Trophoblast cell (in vitro differentiated cells and primary cell): Measurements from ENCODE around the gene ADGRB3.
"Not testable (repeated sequence)": the region's sequence is repeated elsewhere in the genome, so short reads cannot be mapped to it uniquely, and the experiment has no call there.

Experiments
- DNase-seq, 2 donors: peaks; one replicate each; pipeline ENCODE4 v3.0.0-alpha.2; 2016
- H2AFZ ChIP-seq: 2 replicates; pipeline ENCODE4 v1.6.1; 2013; ENCODE audit warnings: low read length, moderate library complexity, mild to moderate bottlenecking; ENCODE audit not compliant: insufficient read depth, poor library complexity
- H2AK5ac ChIP-seq: 2 replicates; pipeline ENCODE4 v1.6.1; 2013; ENCODE audit warnings: mild to moderate bottlenecking, low read length
- H2BK120ac ChIP-seq: 2 replicates; pipeline ENCODE4 v1.6.1; 2013; ENCODE audit warnings: low read length, mild to moderate bottlenecking, moderate library complexity; ENCODE audit not compliant: insufficient read depth, poor library complexity
- H2BK12ac ChIP-seq: 2 replicates; pipeline ENCODE4 v1.6.1; 2013; ENCODE audit warnings: mild to moderate bottlenecking, low read length, moderate library complexity
- H2BK5ac ChIP-seq: 2 replicates; pipeline ENCODE4 v1.6.1; 2013; ENCODE audit warnings: low read length, low read depth, moderate library complexity, mild to moderate bottlenecking; ENCODE audit not compliant: poor library complexity
- H3K14ac ChIP-seq: 2 replicates; pipeline ENCODE4 v1.6.1; 2013; ENCODE audit warnings: mild to moderate bottlenecking, low read length
- H3K18ac ChIP-seq: 2 replicates; pipeline ENCODE4 v1.6.1; 2013; ENCODE audit warnings: mild to moderate bottlenecking, low read length
- H3K23ac ChIP-seq: 2 replicates; pipeline ENCODE4 v1.6.1; 2013; ENCODE audit warnings: low read length
- H3K27ac ChIP-seq: 2 replicates; pipeline ENCODE4 v1.5.1; 2013; ENCODE audit warnings: low read depth, mild to moderate bottlenecking, inconsistent platforms, low read length, moderate library complexity
- H3K27me3 ChIP-seq: 2 replicates; pipeline ENCODE4 v1.6.1; 2013; ENCODE audit warnings: inconsistent platforms, mild to moderate bottlenecking, low read length, moderate library complexity; ENCODE audit not compliant: insufficient read depth
- H3K36me3 ChIP-seq, 2 experiments: 1 replicate in 1 of 2; 2 replicates in 1 of 2; pipeline ENCODE4 v1.6.1; 2013; ENCODE audit warnings: low read length in 2 of 2, mild to moderate bottlenecking in 2 of 2, moderate library complexity in 1 of 2; ENCODE audit not compliant: insufficient read depth in 2 of 2, control insufficient read depth in 1 of 2
- H3K4ac ChIP-seq: 2 replicates; pipeline ENCODE4 v1.6.1; 2013; ENCODE audit warnings: low read depth, mild to moderate bottlenecking, low read length, moderate library complexity
- H3K4me1 ChIP-seq, 2 experiments: 1 replicate in 1 of 2; 2 replicates in 1 of 2; pipeline ENCODE4 v1.6.1; 2013; ENCODE audit warnings: low read length in 2 of 2, mild to moderate bottlenecking in 2 of 2, moderate library complexity in 1 of 2; ENCODE audit not compliant: insufficient read depth in 2 of 2, control insufficient read depth in 1 of 2
- H3K4me2 ChIP-seq: 2 replicates; pipeline ENCODE4 v1.6.1; 2013; ENCODE audit warnings: inconsistent platforms, mild to moderate bottlenecking, low read length, moderate library complexity
- H3K4me3 ChIP-seq: 2 replicates; pipeline ENCODE4 v1.5.1; 2013; ENCODE audit warnings: mild to moderate bottlenecking, low read depth, low read length, inconsistent platforms
- H3K79me1 ChIP-seq: one replicate; pipeline ENCODE4 v1.6.1; 2013; ENCODE audit warnings: low read length
- H3K79me2 ChIP-seq: 2 replicates; pipeline ENCODE4 v1.6.1; 2013; ENCODE audit warnings: low read length, mild to moderate bottlenecking; ENCODE audit not compliant: control insufficient read depth, insufficient read depth, poor library complexity
- H3K9ac ChIP-seq: 2 replicates; pipeline ENCODE4 v1.6.1; 2013; ENCODE audit warnings: mild to moderate bottlenecking, low read length
- H3K9me3 ChIP-seq: 2 replicates; pipeline ENCODE4 v1.6.1; 2013; ENCODE audit warnings: low read depth, mild to moderate bottlenecking, control low read depth, inconsistent platforms, low read length; ENCODE audit not compliant: insufficient read depth
- H4K12ac ChIP-seq: 2 replicates; pipeline ENCODE4 v1.6.1; 2013; ENCODE audit warnings: low read depth, mild to moderate bottlenecking, low read length, moderate library complexity
- H4K8ac ChIP-seq: 2 replicates; pipeline ENCODE4 v1.6.1; 2013; ENCODE audit warnings: low read depth, mild to moderate bottlenecking, low read length, moderate library complexity
- H4K91ac ChIP-seq: one replicate; pipeline ENCODE4 v1.6.1; 2013; ENCODE audit warnings: low read depth, mild to moderate bottlenecking, low read length, moderate library complexity
- WGBS: extraction: QIAGEN DNeasy Blood & Tissue Kit; methylation state at CpG from one replicate; pipeline ENCODE4 v1.1.7; 2013; ENCODE audit warnings: missing lambda C conversion rate; ENCODE audit not compliant: insufficient read length, insufficient coverage; ENCODE audit errors: extremely low coverage; 5-methylcytosine and 5-hydroxymethylcytosine counted together

The ADGRB3 gene

GRCh38 chr6:68975816-68976215, 340.7 kb downstream of the ADGRB3 start:
- no peak overlapping the region for H3K4me2 ChIP-seq
- no peak for DNase-seq
- H2BK120ac ChIP-seq: no peak overlapping the region
- no peak overlapping the region for H2BK5ac ChIP-seq
- no peak overlapping the region for H3K9ac ChIP-seq
- H2BK12ac ChIP-seq: no peak overlapping the region
- no peaks in the 10 kb centered on the region for H3K9me3 ChIP-seq
- H2AFZ ChIP-seq: no peak overlapping the region
- no peak overlapping the region for H3K18ac ChIP-seq
- no peak overlapping the region for H4K12ac ChIP-seq
- no peak overlapping the region for H3K27ac ChIP-seq
- no peak overlapping the region for H3K4me3 ChIP-seq
- H3K23ac ChIP-seq: no peak overlapping the region
- H3K4me1 ChIP-seq: no peaks in the 10 kb centered on the region
- no peak overlapping the region for H4K91ac ChIP-seq
- H3K79me1 ChIP-seq: no peaks in the 10 kb centered on the region
- no peaks in the 10 kb centered on the region for H3K27me3 ChIP-seq
- H2AK5ac ChIP-seq: no peak overlapping the region
- no peak overlapping the region for H3K4ac ChIP-seq
- H4K8ac ChIP-seq: no peak overlapping the region
- H3K36me3 ChIP-seq: no peaks in the 10 kb centered on the region
- H3K14ac ChIP-seq: no peak overlapping the region
- H3K79me2 ChIP-seq: no peaks in the 10 kb centered on the region

GRCh38 chr6:68976260-68976659, 341.2 kb downstream of the ADGRB3 start:
- H3K14ac ChIP-seq: no peak overlapping the region
- no peak overlapping the region for H2BK120ac ChIP-seq
- H4K12ac ChIP-seq: no peak overlapping the region
- no peaks in the 10 kb centered on the region for H3K79me2 ChIP-seq
- no peak overlapping the region for H3K4me2 ChIP-seq
- H3K9me3 ChIP-seq: no peaks in the 10 kb centered on the region
- no peak overlapping the region for H4K91ac ChIP-seq
- no peak overlapping the region for H3K4me3 ChIP-seq
- H3K23ac ChIP-seq: no peak overlapping the region
- H3K18ac ChIP-seq: no peak overlapping the region
- no peaks in the 10 kb centered on the region for H3K79me1 ChIP-seq
- no peaks in the 10 kb centered on the region for H3K27me3 ChIP-seq
- no CpG with 5 or more reads among the region's 4 CpGs for WGBS
- H2BK5ac ChIP-seq: no peak overlapping the region
- no peak overlapping the region for H2AK5ac ChIP-seq
- no peaks in the 10 kb centered on the region for H3K4me1 ChIP-seq
- H2BK12ac ChIP-seq: no peak overlapping the region
- H2AFZ ChIP-seq: no peak overlapping the region
- no peak overlapping the region for H4K8ac ChIP-seq
- no peak overlapping the region for H3K4ac ChIP-seq
- no peak overlapping the region for H3K27ac ChIP-seq
- DNase-seq: peak in 1 of 2 donors; percentile 8
- H3K9ac ChIP-seq: no peak overlapping the region
- H3K36me3 ChIP-seq: no peaks in the 10 kb centered on the region

GRCh38 chr6:68978411-68978810, 343.3 kb downstream of the ADGRB3 start:
- Histone ChIP-seq H3K4me2 (no peak overlapping the region), H3K27ac (no peak overlapping the region), H3K14ac (no peak overlapping the region), H3K27me3 (no peaks in the 10 kb centered on the region), H3K9ac (no peak overlapping the region), H3K4ac (no peak overlapping the region), H2AK5ac (no peak overlapping the region), H3K18ac (no peak overlapping the region), H4K91ac (no peak overlapping the region), H3K36me3 (no peaks in the 10 kb centered on the region), H2BK120ac (no peak overlapping the region), H3K4me1 (no peaks in the 10 kb centered on the region), H3K79me1 (no peaks in the 10 kb centered on the region), H2BK12ac (no peak overlapping the region), H2AFZ (no peak overlapping the region), H3K79me2 (no peaks in the 10 kb centered on the region), H3K4me3 (no peak overlapping the region), H2BK5ac (no peak overlapping the region), H3K23ac (no peak overlapping the region), H4K8ac (no peak overlapping the region), H4K12ac (no peak overlapping the region), H3K9me3 (no peaks in the 10 kb centered on the region)
- no peak for DNase-seq

GRCh38 chr6:68981668-68982067, 346.6 kb downstream of the ADGRB3 start:
- H3K4me1 ChIP-seq, DNase-seq, H3K79me1 ChIP-seq, H3K27ac ChIP-seq, H3K27me3 ChIP-seq, H4K12ac ChIP-seq, H3K14ac ChIP-seq, H4K8ac ChIP-seq, H3K4me3 ChIP-seq, H4K91ac ChIP-seq, H2AK5ac ChIP-seq, H3K9ac ChIP-seq, H3K18ac ChIP-seq, H3K23ac ChIP-seq, H2BK5ac ChIP-seq, H2AFZ ChIP-seq, H2BK120ac ChIP-seq, H3K4ac ChIP-seq, H3K9me3 ChIP-seq, H3K79me2 ChIP-seq, H3K4me2 ChIP-seq, H2BK12ac ChIP-seq, H3K36me3 ChIP-seq: not testable (repeated sequence)
- WGBS: no CpG with 5 or more reads among the region's 7 CpGs

GRCh38 chr6:68988698-68989097, 353.6 kb downstream of the ADGRB3 start:
- H2BK12ac ChIP-seq: no peak overlapping the region
- H2AFZ ChIP-seq: no peak overlapping the region
- H4K8ac ChIP-seq: no peak overlapping the region
- H4K12ac ChIP-seq: no peak overlapping the region
- no peaks in the 10 kb centered on the region for H3K36me3 ChIP-seq
- H3K4me3 ChIP-seq: no peak overlapping the region
- no peak overlapping the region for H4K91ac ChIP-seq
- no peak overlapping the region for H2BK5ac ChIP-seq
- H3K79me2 ChIP-seq: no peaks in the 10 kb centered on the region
- no peak overlapping the region for H3K14ac ChIP-seq
- no peak overlapping the region for H3K9ac ChIP-seq
- no peaks in the 10 kb centered on the region for H3K9me3 ChIP-seq
- WGBS: no CpG with 5 or more reads among the region's 2 CpGs
- no peak overlapping the region for H3K18ac ChIP-seq
- H3K27me3 ChIP-seq: no peaks in the 10 kb centered on the region
- H2AK5ac ChIP-seq: no peak overlapping the region
- H3K23ac ChIP-seq: no peak overlapping the region
- H3K79me1 ChIP-seq: no peaks in the 10 kb centered on the region
- H3K27ac ChIP-seq: no peak overlapping the region
- no peak overlapping the region for H2BK120ac ChIP-seq
- H3K4ac ChIP-seq: no peak overlapping the region
- H3K4me1 ChIP-seq: no peaks in the 10 kb centered on the region
- no peak for DNase-seq
- no peak overlapping the region for H3K4me2 ChIP-seq
